Urinary bladder (tissue), 4 donors: ENCODE results near the gene RIPOR3. TPM values are rescaled to one million over a fixed set of nuclear protein-coding genes. Genes with fewer than 3 reads are reported as not detected.

Experiments
- DNase-seq: peaks from one replicate; pipeline ENCODE4 v3.0.0-alpha.2; 2015; ENCODE audit errors: extremely low spot score
- H3K27ac ChIP-seq: one replicate; pipeline ENCODE4 v1.5.1; 2013; ENCODE audit warnings: low read depth, mild to moderate bottlenecking, moderate library complexity
- H3K36me3 ChIP-seq: one replicate; pipeline ENCODE4 v1.6.1; 2013; ENCODE audit warnings: mild to moderate bottlenecking, moderate library complexity; ENCODE audit not compliant: insufficient read depth
- H3K4me1 ChIP-seq: one replicate; pipeline ENCODE4 v1.6.1; 2013; ENCODE audit warnings: mild to moderate bottlenecking, moderate library complexity; ENCODE audit not compliant: insufficient read depth
- H3K4me3 ChIP-seq: one replicate; pipeline ENCODE4 v1.5.1; 2013; ENCODE audit warnings: low read depth, low read length
- WGBS: extraction: QIAGEN DNeasy Blood & Tissue Kit; methylation state at CpG from one replicate; pipeline ENCODE4 v1.1.7; 2013; 5-methylcytosine and 5-hydroxymethylcytosine counted together
- polyA plus RNA-seq: library from polyadenylated mRNA; stranded (reverse); fragments of 200-250 nt; gene quantifications from one replicate; pipeline ENCODE4 v1.2.3, GENCODE V29; 2013
- total RNA-seq: library from RNA; depleted of rRNA; stranded (reverse); fragments of >200 nt; gene quantifications from one replicate; pipeline ENCODE4 v1.2.3, GENCODE V29; 2014
- donor health status: healthy with polysubstance abuse.
- donor health status: healthy.

RIPOR3 gene
- total and polyA plus RNA-seq, 2 donors: 8.2 to 15.0 TPM

DNA sequence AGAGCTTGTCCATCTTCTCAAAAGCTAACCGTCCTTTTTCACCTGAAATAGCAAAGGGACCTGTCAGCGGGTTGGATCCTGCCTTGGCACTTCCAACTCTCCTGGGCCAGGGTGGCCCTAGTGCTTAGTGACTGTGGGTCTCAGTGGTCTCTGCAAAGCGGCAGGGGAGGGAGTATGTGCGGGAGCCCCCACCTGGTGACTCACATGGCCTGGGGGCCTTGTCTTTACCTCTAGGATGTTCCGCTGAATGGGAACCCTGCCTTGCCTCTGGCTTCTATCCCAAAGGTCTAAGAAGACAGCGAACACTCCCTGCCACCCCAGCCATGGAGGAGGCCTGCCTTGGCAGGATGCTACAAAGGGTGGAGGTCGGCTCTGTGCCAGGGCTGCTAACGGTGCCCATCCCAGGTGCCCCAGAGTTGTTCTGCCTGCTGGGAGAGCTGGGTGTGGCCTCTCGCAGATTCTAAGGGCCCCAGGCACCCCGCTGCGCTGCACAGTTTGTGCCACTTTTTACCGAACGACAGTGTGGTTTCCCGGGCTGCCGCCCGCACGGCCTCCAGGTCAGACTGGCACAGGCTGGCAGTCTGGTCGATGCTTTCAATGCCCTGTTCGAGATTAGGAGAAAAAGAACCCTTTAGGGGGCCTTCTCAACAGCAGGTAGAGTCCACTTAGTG is 103.9 kb downstream of the RIPOR3 start:
- Histone ChIP-seq H3K36me3 (no peaks in the 10 kb centered on the region), H3K27ac (no peak overlapping the region), H3K4me1 (no peaks in the 10 kb centered on the region), H3K4me3 (no peak overlapping the region)
- 90% methylated on average over 19 of the region's 19 CpGs for WGBS
- DNase-seq: no peak

DNA sequence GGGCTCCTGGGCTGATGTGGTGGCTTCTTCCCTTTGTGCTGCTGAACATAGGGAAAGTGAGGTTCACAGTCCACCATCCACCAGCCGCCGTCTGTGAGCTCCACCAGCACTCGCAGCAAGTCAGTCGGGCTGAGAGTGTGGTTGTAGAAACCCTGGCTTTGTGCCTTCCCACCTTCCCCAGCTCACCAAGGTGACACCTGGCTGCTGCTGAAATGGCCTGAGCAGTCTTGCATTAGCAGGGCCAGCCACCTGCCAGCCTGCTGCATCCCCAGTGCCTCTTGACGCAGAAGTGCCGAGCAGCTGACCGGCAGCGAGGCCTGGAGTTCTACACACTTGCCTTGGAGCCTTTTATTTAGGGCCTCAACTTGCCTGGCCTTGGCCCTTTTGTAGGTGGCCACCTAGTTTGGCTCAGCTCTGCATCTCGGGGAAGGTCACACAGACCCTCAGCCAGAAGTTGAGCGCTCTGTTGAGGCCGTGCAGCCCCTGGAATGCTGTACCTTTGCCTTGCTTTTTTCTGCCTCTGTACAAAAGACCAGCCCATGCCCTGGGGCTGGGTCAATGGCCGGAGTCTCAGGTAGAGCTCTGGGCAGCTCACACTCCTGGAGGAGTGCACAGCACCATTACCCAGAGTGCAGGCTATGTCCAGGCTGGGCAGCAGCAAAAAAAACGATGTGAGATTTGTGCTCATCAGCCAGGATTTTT is 104.7 kb downstream of the RIPOR3 start:
- DNase-seq: no peak
- no peak overlapping the region for H3K4me3 ChIP-seq
- no peaks in the 10 kb centered on the region for H3K4me1 ChIP-seq
- 91% methylated on average over 13 of the region's 13 CpGs for WGBS
- no peak overlapping the region for H3K27ac ChIP-seq
- no peaks in the 10 kb centered on the region for H3K36me3 ChIP-seq

DNA sequence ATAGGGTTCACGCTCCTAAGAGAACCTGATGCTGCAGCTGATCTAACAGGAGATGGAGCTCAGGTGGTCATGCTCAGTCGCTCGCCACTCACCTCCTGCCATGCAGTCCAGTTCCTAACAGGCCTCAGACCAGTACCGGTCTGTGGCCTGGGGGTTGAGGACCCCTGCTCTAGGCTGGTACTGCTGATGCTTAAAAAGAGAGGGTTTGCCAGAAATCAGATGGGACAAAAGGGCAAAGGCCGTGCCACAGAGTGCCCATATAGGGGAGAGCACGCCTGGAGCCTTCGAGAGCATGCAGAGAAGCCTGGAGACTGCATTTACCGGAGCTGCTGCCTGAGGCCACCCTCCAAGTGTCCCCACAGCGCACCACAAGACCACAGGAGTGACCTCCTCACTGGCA is 105.7 kb downstream of the RIPOR3 start:
- DNase-seq: no peak
- 91% methylated on average over 9 of the region's 9 CpGs for WGBS
- H3K27ac ChIP-seq: no peak overlapping the region
- H3K36me3 ChIP-seq: peaks cover 3% of the 10 kb centered on the region
- no peaks in the 10 kb centered on the region for H3K4me1 ChIP-seq
- no peak overlapping the region for H3K4me3 ChIP-seq

DNA sequence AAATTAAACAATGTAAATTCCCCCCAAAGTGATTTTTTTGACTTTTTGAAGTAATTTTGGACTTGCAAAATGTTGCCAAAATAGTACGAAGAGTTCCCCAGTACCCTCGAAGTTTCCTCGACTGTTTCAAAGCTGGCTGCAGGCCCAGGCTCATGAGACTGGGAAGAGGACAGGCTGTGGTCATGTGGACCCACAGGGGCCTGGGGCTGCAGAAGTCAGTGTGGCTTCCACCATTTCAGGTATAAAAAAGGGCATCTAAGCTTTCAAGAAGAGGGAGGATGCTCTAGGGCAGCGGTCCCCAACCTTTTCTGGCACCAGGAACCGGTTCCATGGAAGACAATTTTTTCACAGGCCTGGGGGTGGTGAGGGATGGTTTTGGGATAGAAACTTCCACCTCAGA is 106.1 kb downstream of the RIPOR3 start:
- Histone ChIP-seq H3K4me3 (no peak overlapping the region), H3K27ac (no peak overlapping the region), H3K36me3 (peaks cover 3% of the 10 kb centered on the region), H3K4me1 (no peaks in the 10 kb centered on the region)
- 79% methylated on average over 5 of the region's 5 CpGs for WGBS
- no peak for DNase-seq

DNA sequence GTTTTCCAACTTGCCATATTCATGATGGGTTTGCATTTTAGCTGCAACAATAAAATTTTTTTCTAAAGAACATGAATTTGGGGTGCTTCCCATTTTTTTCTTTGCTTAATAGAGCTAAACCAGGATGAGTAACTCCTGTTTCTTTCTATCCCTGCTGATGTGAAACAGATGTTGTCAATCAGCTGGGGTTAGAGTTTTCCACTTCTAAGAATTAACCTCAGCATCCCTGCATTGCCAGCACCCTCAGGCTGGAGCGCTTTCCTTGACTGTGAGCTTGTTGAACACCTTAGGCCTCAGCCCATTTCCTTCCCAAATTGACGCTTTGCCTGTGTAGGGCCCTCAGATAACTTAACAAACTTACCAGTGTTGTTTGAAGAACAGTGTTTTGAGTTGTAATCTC is 106.7 kb downstream of the RIPOR3 start:
- DNase-seq: no peak
- H3K4me1 ChIP-seq: no peaks in the 10 kb centered on the region
- no peak overlapping the region for H3K4me3 ChIP-seq
- H3K36me3 ChIP-seq: peaks cover 3% of the 10 kb centered on the region
- 95% methylated on average over 2 of the region's 2 CpGs for WGBS
- H3K27ac ChIP-seq: no peak overlapping the region

DNA sequence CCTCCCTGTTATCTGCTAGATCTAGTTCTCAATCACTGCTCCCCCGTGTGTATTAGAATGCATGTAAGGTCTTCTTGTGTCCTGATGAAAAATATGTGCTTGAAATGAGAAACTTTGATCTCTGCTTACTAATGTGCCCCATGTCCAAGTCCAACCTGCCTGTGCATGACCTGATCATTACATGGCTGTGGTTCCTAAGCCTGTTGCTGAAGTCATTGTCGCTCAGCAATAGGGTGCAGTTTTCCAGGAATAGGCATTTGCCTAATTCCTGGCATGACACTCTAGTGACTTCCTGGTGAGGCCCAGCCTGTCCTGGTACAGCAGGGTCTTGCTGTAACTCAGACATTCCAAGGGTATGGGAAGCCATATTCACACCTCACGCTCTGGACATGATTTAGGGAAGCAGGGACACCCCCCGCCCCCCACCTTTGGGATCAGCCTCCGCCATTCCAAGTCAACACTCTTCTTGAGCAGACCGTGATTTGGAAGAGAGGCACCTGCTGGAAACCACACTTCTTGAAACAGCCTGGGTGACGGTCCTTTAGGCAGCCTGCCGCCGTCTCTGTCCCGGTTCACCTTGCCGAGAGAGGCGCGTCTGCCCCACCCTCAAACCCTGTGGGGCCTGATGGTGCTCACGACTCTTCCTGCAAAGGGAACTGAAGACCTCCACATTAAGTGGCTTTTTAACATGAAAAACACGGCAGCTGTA is 107.7 kb downstream of the RIPOR3 start:
- H3K27ac ChIP-seq: no peak overlapping the region
- WGBS: 91% methylated on average over 15 of the region's 15 CpGs

DNA sequence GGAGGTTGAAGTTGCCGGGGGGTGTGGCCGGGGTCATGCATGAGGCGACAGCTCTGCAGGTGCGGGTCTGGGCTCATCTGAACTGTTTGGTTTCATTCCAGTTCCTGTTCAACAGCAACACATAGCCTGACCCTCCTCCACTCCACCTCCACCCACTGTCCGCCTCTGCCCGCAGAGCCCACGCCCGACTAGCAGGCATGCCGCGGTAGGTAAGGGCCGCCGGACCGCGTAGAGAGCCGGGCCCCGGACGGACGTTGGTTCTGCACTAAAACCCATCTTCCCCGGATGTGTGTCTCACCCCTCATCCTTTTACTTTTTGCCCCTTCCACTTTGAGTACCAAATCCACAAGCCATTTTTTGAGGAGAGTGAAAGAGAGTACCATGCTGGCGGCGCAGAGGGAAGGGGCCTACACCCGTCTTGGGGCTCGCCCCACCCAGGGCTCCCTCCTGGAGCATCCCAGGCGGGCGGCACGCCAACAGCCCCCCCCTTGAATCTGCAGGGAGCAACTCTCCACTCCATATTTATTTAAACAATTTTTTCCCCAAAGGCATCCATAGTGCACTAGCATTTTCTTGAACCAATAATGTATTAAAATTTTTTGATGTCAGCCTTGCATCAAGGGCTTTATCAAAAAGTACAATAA is 108.6 kb downstream of the RIPOR3 start:
- Histone ChIP-seq H3K27ac (no peak overlapping the region), H3K4me3 (no peak overlapping the region), H3K4me1 (no peaks in the 10 kb centered on the region), H3K36me3 (peaks cover 3% of the 10 kb centered on the region)
- WGBS: 88% methylated on average over 26 of the region's 26 CpGs
- DNase-seq: no peak

More for the DNA sequence above, 107.7 kb downstream of the RIPOR3 start:
- no peak overlapping the region for H3K4me3 ChIP-seq
- DNase-seq: no peak
- no peaks in the 10 kb centered on the region for H3K4me1 ChIP-seq
- peaks cover 3% of the 10 kb centered on the region for H3K36me3 ChIP-seq

DNA sequence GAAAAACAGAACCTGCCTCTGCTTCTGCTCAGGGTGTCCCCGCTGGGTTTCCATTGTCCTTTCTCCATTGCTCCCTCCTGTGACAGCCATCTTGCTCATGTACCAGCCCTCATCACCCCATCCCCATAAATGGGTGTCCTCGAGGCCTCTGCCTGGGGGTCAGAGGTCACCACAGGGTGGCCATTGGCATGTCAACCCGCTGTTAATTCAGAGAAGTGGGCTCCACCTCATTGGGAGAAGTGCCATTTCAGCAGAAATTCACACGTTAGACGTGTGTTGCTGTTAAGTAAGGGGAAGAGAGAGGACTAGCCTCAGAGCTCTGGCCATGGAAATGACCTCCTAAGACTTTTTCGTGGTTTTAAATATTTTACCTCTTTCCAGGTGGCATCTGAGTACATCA is 109.2 kb downstream of the RIPOR3 start:
- Histone ChIP-seq H3K4me1 (no peaks in the 10 kb centered on the region), H3K36me3 (peaks cover 3% of the 10 kb centered on the region), H3K27ac (no peak overlapping the region), H3K4me3 (no peak overlapping the region)
- DNase-seq: no peak
- WGBS: 77% methylated on average over 6 of the region's 6 CpGs

DNA sequence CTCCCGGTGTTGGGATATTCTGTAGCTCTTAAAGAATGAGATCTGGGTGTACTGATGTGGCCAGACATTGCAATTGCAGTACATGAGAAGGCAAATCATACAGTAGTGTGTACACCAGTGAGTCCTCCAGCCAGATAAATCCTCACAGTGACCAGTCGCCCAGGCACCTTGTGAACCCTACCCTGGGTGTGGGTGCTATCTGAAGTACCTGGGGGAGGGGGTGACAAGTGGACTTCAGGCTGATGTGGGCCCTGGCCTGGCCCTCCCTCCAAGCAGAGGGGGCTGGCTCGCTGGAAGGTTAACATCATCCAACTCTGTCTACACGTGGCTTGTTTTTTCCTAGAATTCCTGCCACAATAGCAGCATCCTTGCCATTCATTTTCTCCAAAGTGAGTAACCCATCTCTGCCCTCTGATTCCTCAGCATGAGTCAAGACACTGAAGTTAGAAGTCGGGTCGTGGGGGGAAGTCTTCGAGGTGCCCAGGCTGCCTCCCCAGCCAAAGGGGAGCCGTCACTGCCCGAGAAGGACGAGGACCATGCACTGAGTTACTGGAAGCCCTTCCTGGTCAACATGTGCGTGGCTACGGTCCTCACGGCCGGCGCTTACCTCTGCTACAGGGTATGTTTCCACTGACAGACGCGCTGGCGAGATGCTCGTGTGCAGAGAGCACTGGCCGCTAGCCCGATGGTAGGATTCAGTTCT is 110.3 kb downstream of the RIPOR3 start:
- 90% methylated on average over 21 of the region's 21 CpGs for WGBS
- no peak for DNase-seq
- Histone ChIP-seq H3K27ac (no peak overlapping the region), H3K4me3 (no peak overlapping the region), H3K4me1 (no peaks in the 10 kb centered on the region), H3K36me3 (peaks cover 3% of the 10 kb centered on the region)

DNA sequence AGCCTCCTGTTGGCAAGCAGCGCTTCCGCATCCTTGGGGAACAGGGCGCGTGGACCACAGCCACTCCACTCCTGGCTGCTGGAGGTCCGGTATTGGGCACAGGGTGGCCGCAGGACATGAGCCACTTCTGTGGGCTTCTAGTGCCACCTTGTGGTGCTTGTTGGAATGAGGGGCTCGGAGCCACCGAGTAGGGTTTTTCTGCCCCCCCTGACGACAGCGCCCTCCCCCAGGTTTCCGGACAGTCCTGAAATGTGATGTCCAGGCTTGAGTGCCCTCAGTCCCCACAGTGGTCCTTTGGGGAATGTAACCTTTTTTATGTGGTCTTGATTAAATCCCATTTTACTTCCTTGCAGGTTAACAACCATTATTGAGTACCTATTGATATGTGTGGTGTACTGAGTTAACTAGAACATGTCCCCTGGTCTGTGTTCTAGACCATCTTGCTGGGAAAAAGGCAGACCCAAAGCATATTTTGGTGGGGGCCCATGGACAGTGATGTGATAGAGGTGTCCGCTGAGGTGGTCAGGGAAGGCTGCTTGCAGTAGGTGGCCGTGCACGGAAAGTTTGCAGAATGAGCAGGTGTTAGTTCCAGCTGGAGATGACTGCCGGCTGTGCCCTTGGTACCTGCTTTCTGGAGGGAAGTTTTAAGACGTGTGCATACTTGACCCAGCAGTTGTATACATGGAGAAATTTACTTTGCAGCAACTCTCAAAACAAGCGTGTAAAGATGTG is 111.2 kb downstream of the RIPOR3 start:
- H3K27ac ChIP-seq: no peak overlapping the region
- WGBS: 51% methylated on average over 17 of the region's 17 CpGs
- no peak for DNase-seq
- H3K4me3 ChIP-seq: no peak overlapping the region
- peaks cover 5% of the 10 kb centered on the region for H3K36me3 ChIP-seq
- no peaks in the 10 kb centered on the region for H3K4me1 ChIP-seq

DNA sequence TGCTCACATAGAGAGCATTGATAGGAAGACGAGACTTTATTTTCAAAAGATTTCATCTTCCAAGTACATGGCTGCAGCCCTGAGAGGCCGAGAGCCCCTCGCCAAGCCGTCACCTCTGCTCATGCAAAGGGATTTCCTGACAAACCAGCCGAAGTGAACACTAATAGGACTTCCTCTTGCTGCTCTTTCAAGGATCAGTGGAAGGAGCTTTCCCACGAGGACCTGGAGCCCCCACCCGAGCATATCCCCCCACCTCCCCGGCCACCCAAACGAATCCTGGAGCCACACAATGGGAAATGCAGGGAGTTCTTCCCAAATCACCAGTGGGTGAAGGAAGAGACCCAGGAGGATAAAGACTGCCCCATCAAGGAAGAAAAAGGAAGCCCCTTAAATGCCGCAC is 111.8 kb downstream of the RIPOR3 start:
- Histone ChIP-seq H3K27ac (no peak overlapping the region), H3K36me3 (peaks cover 10% of the 10 kb centered on the region)

DNA sequence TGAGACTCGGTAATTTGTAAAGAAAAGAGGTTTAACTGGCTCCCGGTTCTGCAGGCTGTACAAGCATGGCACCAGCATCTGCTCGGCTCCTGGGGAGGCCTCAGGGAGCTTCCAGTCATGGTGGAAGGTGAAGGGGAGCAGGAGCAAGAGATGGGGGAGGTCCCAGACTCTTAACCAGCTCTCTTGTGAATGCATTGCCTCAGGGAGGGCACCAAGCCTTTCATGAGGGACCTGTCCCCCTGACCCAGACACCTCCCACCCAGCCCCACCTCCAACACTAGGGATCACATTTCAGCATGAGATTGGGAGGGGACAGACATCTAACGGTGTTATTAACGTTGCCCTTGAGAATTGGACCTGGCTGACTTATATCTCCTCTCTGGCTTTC is 112.6 kb downstream of the RIPOR3 start:
- Histone ChIP-seq H3K4me3 (no peak overlapping the region), H3K4me1 (no peaks in the 10 kb centered on the region), H3K36me3 (peaks cover 10% of the 10 kb centered on the region), H3K27ac (no peak overlapping the region)
- DNase-seq: no peak
- WGBS: 69% methylated on average over 5 of the region's 5 CpGs

More for the DNA sequence above, 111.8 kb downstream of the RIPOR3 start:
- no peaks in the 10 kb centered on the region for H3K4me1 ChIP-seq
- no peak overlapping the region for H3K4me3 ChIP-seq
- 83% methylated on average over 10 of the region's 10 CpGs for WGBS
- DNase-seq: no peak
